Heart left ventricle (tissue), 16 donors: ENCODE measurements around the gene ATP11B. TPM values are rescaled to one million over a fixed set of nuclear protein-coding genes. Genes with fewer than 3 reads are reported as not detected.
A peak's percentile ranks its signal among the peaks of the same experiment; 100 is the strongest.

Experiments
- ATAC-seq, 4 donors: fragments of 200-7000 bp; cut with Tn5 transposase; one replicate each; pipeline ENCODE4 v1.9.1; 2020 to 2022; ENCODE audit warnings: moderate library complexity in 4 of 4, mild to moderate bottlenecking in 3 of 4, moderate number of reproducible peaks in 1 of 4
- DNase-seq, 5 donors: peaks; one replicate each; pipeline ENCODE4 v3.0.0-alpha.2; 2020
- H3K27ac ChIP-seq, 12 donors: fragments of 200-600 bp; sonication (generic) in 4 of 12; one replicate each; pipeline versions ENCODE4 v1.5.0 to v1.8.0; 2016 to 2022; ENCODE audit warnings: mild to moderate bottlenecking in 2 of 12
- H3K27me3 ChIP-seq, 9 donors: fragments of 200-600 bp; sonication (generic) in 2 of 9; one replicate each; pipeline versions ENCODE4 v1.5.1 to v1.8.0; 2016 to 2022; ENCODE audit warnings: mild to moderate bottlenecking in 3 of 9
- H3K36me3 ChIP-seq, 9 donors: fragments of 200-600 bp; sonication (generic) in 2 of 9; one replicate each; pipeline versions ENCODE4 v1.5.0 to v1.8.0; 2018 to 2022; ENCODE audit warnings: mild to moderate bottlenecking in 2 of 9
- H3K4me1 ChIP-seq, 12 donors: fragments of 200-600 bp; sonication (generic) in 4 of 12; one replicate each; pipeline versions ENCODE4 v1.5.0 to v1.8.0; 2016 to 2022; ENCODE audit warnings: mild to moderate bottlenecking in 3 of 12
- H3K4me3 ChIP-seq, 12 donors: fragments of 200-600 bp; sonication (generic) in 4 of 12; one replicate each; pipeline versions ENCODE4 v1.5.0 to v1.8.0; 2017 to 2022; ENCODE audit warnings: mild to moderate bottlenecking in 9 of 12, moderate library complexity in 4 of 12
- H3K9me3 ChIP-seq, 12 donors: fragments of 200-600 bp; sonication (generic) in 4 of 12; one replicate each; pipeline versions ENCODE4 v1.5.0 to v1.8.0; 2016 to 2022; ENCODE audit warnings: mild to moderate bottlenecking in 1 of 12
- CTCF ChIP-seq, 12 donors: fragments of 200-600 bp; sonication (generic) in 4 of 12; IDR thresholded peaks; one replicate each; pipeline versions ENCODE4 v1.5.0 to v1.8.0; 2018 to 2022; ENCODE audit warnings: antibody characterized with exemption in 12 of 12, mild to moderate bottlenecking in 5 of 12
- POLR2A ChIP-seq, 2 donors: fragments of 450-650 bp; IDR thresholded peaks; one replicate each; pipeline ENCODE4 v1.6.1; 2017; ENCODE audit warnings: antibody characterized with exemption in 2 of 2, mild to moderate bottlenecking in 2 of 2, moderate library complexity in 2 of 2
- WGBS, 4 donors: extraction: QIAGEN DNeasy Blood & Tissue Kit in 2 of 4; methylation state at CpG; one replicate each; pipeline versions ENCODE4 v1.1.5 to v1.1.7; 2013 to 2018; 5-methylcytosine and 5-hydroxymethylcytosine counted together
- intact Hi-C, 10 donors: fragments of 100-400 bp; cut with DNase I; formaldehyde crosslinking; loops; one replicate each; pipeline versions ENCODE4 v1.11.1 to v1.14.2; 2022
- polyA plus RNA-seq, 2 donors: library from polyadenylated mRNA; stranded (reverse); fragments of 200-250 nt; gene quantifications; one replicate each; pipeline ENCODE4 v1.2.3, GENCODE V29; 2013
- total RNA-seq, 9 donors: library from RNA; depleted of rRNA in 2 of 9; stranded (reverse); fragments of >200 nt in 2 of 9; fragmentation: NEBNext Ultra II Directional in 3 of 9; extraction: Animal tissue kit (Norgen Biotek cat#: 25700) in 3 of 9; gene quantifications; one replicate each; pipeline versions ENCODE4 v1.1.0 to v1.2.4, GENCODE V29; 2016 to 2023
- donor health status: ischemic (EF 13 %, LVEDD 7.1; RV severe dilation, severe dysfunction).
- donor health status: healthy with polysubstance abuse.
- donor health status: DM: no; HTN: yes; CAD: no.
- donor health status: DM: no; HTN: no; CAD: no.
- donor health status: ischemic (EF 25% LVEDD 6.9; RV normal size, moderate dysfunction).
- donor health status: ischemic (EF 25% LVEDD 5.7; RV mildly dilated, moderate dysfunction).
- donor health status: healthy.
- donor health status: DM: yes; HTN: yes; CAD: no.
- donor health status: ischemic (EF 35%, LVEDD 5.7; RV mildly dilated, moderate dysfunction).
- donor health status: nonischemic (EF 11% LVEDD 7.7; RV severe dilation, severe dysfunction).
- donor health status: DM: yes; HTN: yes; CAD: no.
- donor health status: PGD.
- donor health status: ischemic (EF 29% LVEDD 5.4; RV normal size, mild dysfunction).
- donor health status: nonischemic (EF 23%, LVEDD 6.1; RV moderate dilation, normal function).

Gene ATP11B
- total and polyA plus RNA-seq, 11 donors: 4.9 to 45.6 (median 30.9) TPM

- TF ChIP-seq POLR2A (IDR thresholded peaks at IDR 0.05) (no peak), CTCF (IDR thresholded peaks at IDR 0.05) (peak in 10 of 12 donors; percentile 29 to 61 (median 50))
- H3K36me3 ChIP-seq: peaks cover 0 to 90% (median 67%) of the 10 kb centered on the region in 9 donors
- no peak for DNase-seq
- no peaks in the 10 kb centered on the region for H3K27me3 ChIP-seq
- H3K4me1 ChIP-seq: no peaks in the 10 kb centered on the region
- H3K27ac ChIP-seq: no peak overlapping the region
- 21 to 44% (median 30%) methylated on average over 3 of the region's 3 CpGs for WGBS, 4 donors
- ATAC-seq: no peak
- H3K9me3 ChIP-seq: no peaks in the 10 kb centered on the region
- no peak overlapping the region for H3K4me3 ChIP-seq
- intact Hi-C loops: loop anchor here (1.0 to 5.0 kb wide), 4 partner anchors 41 to 126 kb away; no protein-coding TSS in a partner anchor
Observed at GRCh38 chr3:182837855-182838454, 44.7 kb downstream of the ATP11B start.

- ATAC-seq (no peak), DNase-seq (no peak)
- intact Hi-C loops: no loop called here
- Histone ChIP-seq H3K36me3 (peaks cover 0 to 94% (median 80%) of the 10 kb centered on the region in 9 donors), H3K4me1 (no peaks in the 10 kb centered on the region), H3K27me3 (no peaks in the 10 kb centered on the region), H3K9me3 (no peaks in the 10 kb centered on the region), H3K27ac (no peak overlapping the region), H3K4me3 (no peak overlapping the region)
- TF ChIP-seq POLR2A (IDR thresholded peaks at IDR 0.05) (no peak), CTCF (IDR thresholded peaks at IDR 0.05) (no peak)
- 77 to 87% (median 84%) methylated on average over 4 of the region's 4 CpGs for WGBS, 4 donors
Observed at GRCh38 chr3:182843478-182843877, 50.2 kb downstream of the ATP11B start.

- H3K9me3 ChIP-seq: no peaks in the 10 kb centered on the region
- peaks cover 0 to 97% (median 89%) of the 10 kb centered on the region in 9 donors for H3K36me3 ChIP-seq
- no peak overlapping the region for H3K4me3 ChIP-seq
- H3K27me3 ChIP-seq: no peaks in the 10 kb centered on the region
- DNase-seq: no peak
- H3K27ac ChIP-seq: no peak overlapping the region
- TF ChIP-seq CTCF (IDR thresholded peaks at IDR 0.05) (no peak), POLR2A (IDR thresholded peaks at IDR 0.05) (no peak)
- H3K4me1 ChIP-seq: no peaks in the 10 kb centered on the region
- ATAC-seq: no peak
- intact Hi-C loops: no loop called here
Observed at GRCh38 chr3:182848906-182849305, 55.6 kb downstream of the ATP11B start.

- H3K4me1 ChIP-seq: no peaks in the 10 kb centered on the region
- H3K27ac ChIP-seq: no peak overlapping the region
- H3K36me3 ChIP-seq: peaks cover 0 to 100% (median 73%) of the 10 kb centered on the region in 9 donors
- no peaks in the 10 kb centered on the region for H3K27me3 ChIP-seq
- intact Hi-C loops: no loop called here
- DNase-seq (no peak), ATAC-seq (no peak)
- no peak overlapping the region for H3K4me3 ChIP-seq
- TF ChIP-seq POLR2A (IDR thresholded peaks at IDR 0.05) (no peak), CTCF (IDR thresholded peaks at IDR 0.05) (no peak)
- no peaks in the 10 kb centered on the region for H3K9me3 ChIP-seq
Observed at GRCh38 chr3:182855076-182855475, 61.8 kb downstream of the ATP11B start.
